Brain microvascular endothelial cell (primary cell): ENCODE measurements around the gene ENPEP.

ENCODE experiments used
- DNase-seq: peaks from one replicate; pipeline ENCODE4 v3.0.0-alpha.2; 2020
- H3K27ac ChIP-seq: fragments of 250-450 bp; sonication (Bioruptor Pico); 2 replicates; pipeline ENCODE4 v1.5.1; 2020; ENCODE audit warnings: mild to moderate bottlenecking, moderate library complexity
- H3K27me3 ChIP-seq: fragments of 250-450 bp; sonication (Bioruptor Pico); replicated peaks from 2 replicates; pipeline ENCODE4 v1.5.1; 2020; ENCODE audit warnings: mild to moderate bottlenecking
- H3K36me3 ChIP-seq: fragments of 250-450 bp; sonication (Bioruptor Pico); replicated peaks from 2 replicates; pipeline ENCODE4 v1.5.1; 2020; ENCODE audit warnings: mild to moderate bottlenecking
- H3K4me3 ChIP-seq: 2 replicates; pipeline ENCODE4 v1.5.1; 2011; ENCODE audit warnings: low read depth, mild to moderate bottlenecking, control low read depth, low read length, moderate library complexity
- CTCF ChIP-seq: IDR thresholded peaks from 2 replicates; pipeline ENCODE4 v1.5.1; 2011; ENCODE audit warnings: low read depth, mild to moderate bottlenecking, moderate library complexity, low read length, control low read depth, inconsistent platforms; ENCODE audit errors: missing control alignments
- in situ Hi-C: cut with HindIII; loops from 2 replicates; pipeline ENCODE4 v1.10.0; 2017; ENCODE audit warnings: low sequenced_read_pairs, low pct_ligation_motif_present

ENPEP gene

DNA sequence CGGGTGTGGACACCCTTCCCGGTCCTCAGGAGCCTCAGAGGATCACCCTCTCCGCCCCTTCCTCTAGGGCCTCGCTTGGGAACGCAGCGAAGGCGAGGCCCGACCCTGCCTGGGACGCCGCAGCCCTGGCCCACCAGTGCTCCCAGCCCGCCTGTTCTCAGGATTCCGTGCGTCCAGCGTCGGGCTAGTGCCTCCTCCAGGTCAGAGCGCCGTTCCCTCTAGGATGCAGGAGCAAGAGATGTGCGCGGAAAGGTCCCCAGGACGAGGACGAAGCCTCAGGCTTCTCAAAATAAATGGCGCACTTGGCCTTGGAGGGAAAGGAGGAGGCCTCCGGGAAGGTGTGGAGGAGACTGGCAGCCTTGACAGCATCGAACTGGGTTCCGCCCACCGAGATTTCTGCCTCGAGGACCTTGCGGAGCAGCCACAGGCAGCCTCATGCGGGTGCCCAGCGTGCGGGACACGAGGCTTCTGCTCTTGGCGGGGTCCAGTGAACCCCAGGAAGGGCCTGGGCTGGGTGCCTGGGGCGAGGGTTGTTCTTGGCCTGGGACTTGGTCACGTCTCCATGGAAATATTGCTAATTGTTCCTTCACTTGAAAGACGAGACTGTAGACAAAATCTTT lies 111.8 kb downstream of the ENPEP start:
- no peak overlapping the region for H3K4me3 ChIP-seq
- in situ Hi-C loops: no loop called here
- no peaks in the 10 kb centered on the region for H3K36me3 ChIP-seq
- TF ChIP-seq CTCF: no peak
- DNase-seq: no peak
- no peaks in the 10 kb centered on the region for H3K27me3 ChIP-seq
- H3K27ac ChIP-seq: no peak overlapping the region

GRCh38 chr4:110589297-110589696 lies 113.3 kb downstream of the ENPEP start:
- in situ Hi-C loops: no loop called here
- H3K36me3 ChIP-seq: no peaks in the 10 kb centered on the region
- DNase-seq: no peak
- no peak overlapping the region for H3K4me3 ChIP-seq
- TF ChIP-seq CTCF: no peak
- no peaks in the 10 kb centered on the region for H3K27me3 ChIP-seq
- H3K27ac ChIP-seq: no peak overlapping the region

GRCh38 chr4:110595583-110595982 lies 119.6 kb downstream of the ENPEP start:
- in situ Hi-C loops: no loop called here
- no peak for DNase-seq
- TF ChIP-seq CTCF: no peak
- H3K4me3 ChIP-seq: no peak overlapping the region
- H3K27ac ChIP-seq: no peak overlapping the region
- no peaks in the 10 kb centered on the region for H3K36me3 ChIP-seq
- H3K27me3 ChIP-seq: no peaks in the 10 kb centered on the region

GRCh38 chr4:110596431-110596830 lies 120.5 kb downstream of the ENPEP start:
- no peak overlapping the region for H3K4me3 ChIP-seq
- no peak for TF ChIP-seq CTCF
- no peaks in the 10 kb centered on the region for H3K36me3 ChIP-seq
- in situ Hi-C loops: no loop called here
- no peak for DNase-seq
- no peaks in the 10 kb centered on the region for H3K27me3 ChIP-seq
- no peak overlapping the region for H3K27ac ChIP-seq

GRCh38 chr4:110597582-110597981 lies 121.6 kb downstream of the ENPEP start:
- DNase-seq: no peak
- in situ Hi-C loops: no loop called here
- no peak for TF ChIP-seq CTCF
- no peak overlapping the region for H3K27ac ChIP-seq
- no peaks in the 10 kb centered on the region for H3K27me3 ChIP-seq
- H3K36me3 ChIP-seq: no peaks in the 10 kb centered on the region
- no peak overlapping the region for H3K4me3 ChIP-seq

DNA sequence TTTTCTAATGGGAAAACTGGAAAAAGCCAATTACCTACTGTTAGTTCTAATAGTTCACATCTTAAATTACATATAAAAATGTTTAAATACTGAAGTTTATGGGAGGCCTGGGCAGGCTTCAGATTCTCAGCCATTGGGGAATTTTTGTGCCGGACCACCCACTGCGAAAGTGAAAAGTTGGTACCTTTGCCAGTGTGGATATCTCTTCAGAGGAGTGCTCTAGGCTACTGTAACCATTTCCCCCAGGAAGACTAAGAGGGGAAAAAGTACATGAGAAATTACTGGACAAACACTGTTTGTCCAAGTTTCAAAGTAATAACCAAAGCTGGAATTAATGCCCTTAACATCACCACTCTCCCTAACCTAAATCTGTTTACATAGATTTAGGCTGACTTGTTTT lies 126.1 kb downstream of the ENPEP start:
- no peak for TF ChIP-seq CTCF
- in situ Hi-C loops: no loop called here
- Histone ChIP-seq H3K4me3 (no peak overlapping the region), H3K27ac (no peak overlapping the region), H3K27me3 (no peaks in the 10 kb centered on the region), H3K36me3 (no peaks in the 10 kb centered on the region)
- DNase-seq: no peak
